Measurements from ENCODE around the gene P3H3.

Gene P3H3

DNA sequence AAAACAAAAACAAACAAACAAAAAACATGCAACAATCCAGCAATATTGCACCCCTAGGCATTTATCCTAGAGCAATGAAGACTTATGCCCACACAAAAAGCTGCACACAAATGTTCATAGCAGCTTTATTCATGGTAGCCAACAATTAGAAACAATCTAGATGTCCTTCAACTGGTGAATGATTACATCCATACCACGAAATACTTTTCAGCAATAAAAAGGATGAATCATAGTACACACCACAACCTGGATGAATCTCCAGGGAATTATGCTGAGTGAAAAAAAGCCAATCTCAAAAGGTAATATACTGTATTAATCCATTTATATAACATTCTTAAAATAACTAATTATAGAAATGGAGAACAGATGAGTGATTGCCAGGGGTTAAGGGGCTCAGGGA is 21.0 kb upstream of the P3H3 start:
- DNase-seq (ENCODE audit: low spot score): no peak

DNA sequence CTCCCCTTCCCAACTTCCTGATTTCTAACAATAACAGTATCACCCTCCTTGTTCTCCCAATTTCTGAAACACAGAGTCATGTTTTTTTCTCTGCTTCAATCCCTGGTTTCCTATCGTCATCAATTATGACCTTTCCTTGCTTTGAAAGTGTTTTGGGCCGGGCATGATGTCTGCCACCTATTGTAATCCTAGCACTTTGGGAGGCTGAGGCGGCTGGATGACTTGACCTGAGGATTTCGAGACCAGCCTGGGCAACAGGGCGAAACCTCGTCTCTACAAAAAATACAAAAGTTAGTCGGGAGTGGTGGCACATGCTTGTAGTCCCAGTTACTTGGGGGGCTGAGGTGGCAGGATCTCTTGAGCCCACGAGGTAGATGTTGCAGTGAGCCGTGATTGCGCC is 19.2 kb upstream of the P3H3 start:
- no peak for DNase-seq (ENCODE audit: low spot score)

DNA sequence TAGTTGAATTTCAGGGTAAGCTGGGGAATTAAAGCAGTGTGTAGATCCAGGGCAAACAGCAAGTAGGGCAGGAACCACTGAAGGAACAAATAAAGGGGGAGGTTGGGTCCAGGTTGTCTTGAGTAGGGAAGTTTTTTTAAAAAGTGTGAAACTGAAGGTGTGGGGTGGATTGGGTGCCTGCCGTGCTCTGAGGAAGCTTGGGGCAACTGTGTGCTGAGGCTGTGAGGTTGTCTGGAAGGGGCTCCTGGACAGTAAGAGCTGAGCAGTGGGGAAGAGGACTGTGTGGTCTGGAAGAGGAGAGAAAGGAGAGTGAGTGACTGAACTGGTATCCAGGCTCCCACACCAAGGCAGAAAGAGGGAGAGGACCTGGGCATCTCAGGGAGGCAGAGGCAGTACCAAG is 17.4 kb upstream of the P3H3 start:
- DNase-seq (ENCODE audit: low spot score): no peak

DNA sequence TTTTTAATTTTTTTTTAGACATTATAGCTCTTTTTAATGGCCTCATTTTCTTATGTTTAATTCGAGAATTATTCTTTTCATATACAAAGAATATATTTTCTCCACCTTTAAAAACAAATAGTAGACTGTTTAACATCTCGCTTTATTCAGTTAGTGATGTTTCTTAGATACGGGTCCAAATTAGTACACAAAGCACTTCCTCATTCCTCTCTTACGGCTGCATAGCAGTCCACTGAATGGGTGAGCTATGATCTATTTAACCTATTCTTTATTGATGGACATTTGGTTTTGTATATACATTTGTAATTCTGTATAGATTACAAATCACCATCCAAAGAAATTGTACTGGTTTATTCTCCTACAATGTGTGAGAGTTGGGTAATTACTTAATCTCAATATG is 14.8 kb upstream of the P3H3 start:
- no peak for DNase-seq (ENCODE audit: low spot score)

DNA sequence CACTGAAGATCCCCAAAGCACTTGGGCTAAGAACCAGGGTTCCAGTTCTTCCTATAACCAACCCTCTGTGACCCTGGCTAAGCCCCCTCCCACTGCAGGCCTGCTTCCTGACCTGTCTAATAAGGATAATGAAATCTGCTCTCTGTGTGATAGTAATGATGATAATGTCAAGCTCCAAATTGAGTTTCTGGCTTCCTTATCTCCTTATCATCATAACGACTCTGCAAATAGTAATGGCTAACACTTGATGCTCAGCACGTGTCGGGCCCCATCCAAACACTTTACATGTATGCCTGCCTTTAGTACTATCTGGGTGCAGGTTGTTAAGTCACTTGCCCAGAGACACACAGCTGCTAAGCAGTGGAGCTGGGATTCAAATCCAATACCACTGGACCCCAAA is 11.6 kb upstream of the P3H3 start:
- no peak for DNase-seq (ENCODE audit: low spot score)

DNA sequence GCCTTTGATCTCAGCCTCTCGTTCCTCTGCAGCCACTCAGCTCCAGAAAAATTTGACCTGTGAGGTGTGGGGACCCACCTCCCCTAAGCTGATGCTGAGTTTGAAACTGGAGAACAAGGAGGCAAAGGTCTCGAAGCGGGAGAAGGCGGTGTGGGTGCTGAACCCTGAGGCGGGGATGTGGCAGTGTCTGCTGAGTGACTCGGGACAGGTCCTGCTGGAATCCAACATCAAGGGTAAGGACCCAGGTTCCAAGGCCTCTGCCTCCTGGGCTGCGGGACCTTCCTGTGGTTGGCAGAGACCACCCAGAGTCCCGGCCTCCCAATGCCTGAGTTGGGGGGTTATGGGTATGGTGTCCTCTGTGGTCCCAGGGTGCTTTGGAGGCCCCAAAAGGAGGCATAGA is 11.1 kb upstream of the P3H3 start:
- no peak for DNase-seq (ENCODE audit: low spot score)

DNA sequence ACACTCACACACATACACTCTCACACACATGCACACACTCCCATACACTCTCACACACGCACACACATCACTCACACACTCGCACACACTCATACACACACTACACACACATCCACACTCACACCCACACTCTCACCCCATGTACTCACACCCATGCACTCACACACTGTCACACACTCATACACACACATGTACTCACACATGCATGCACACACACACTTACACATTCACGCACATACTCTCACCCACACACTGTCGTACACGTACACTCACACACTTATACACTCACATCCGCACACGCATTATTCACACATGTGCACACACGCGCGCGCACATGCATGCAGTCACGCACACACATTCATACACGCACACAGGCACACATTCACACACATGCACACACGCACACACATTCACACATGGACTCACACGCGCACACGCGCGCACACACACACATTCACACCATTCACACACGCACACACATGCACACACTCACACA is 10.5 kb upstream of the P3H3 start:
- DNase-seq (ENCODE audit: low spot score): no peak

DNA sequence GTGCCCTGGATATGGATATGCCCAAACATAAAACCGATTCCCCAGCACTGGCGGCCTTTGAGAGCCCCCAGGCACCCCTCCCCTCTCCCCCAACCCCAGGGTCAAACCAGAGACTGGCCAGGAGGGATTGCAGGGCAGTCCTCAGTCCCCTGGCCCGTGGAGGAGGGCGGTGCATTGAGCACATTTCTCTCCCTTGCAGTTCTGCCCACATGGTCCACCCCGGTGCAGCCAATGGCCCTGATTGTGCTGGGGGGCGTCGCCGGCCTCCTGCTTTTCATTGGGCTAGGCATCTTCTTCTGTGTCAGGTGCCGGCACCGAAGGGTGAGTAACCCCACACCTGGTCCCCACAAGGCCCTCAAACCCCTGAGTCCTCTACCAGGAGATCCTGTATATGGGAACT is 10.0 kb upstream of the P3H3 start:
- DNase-seq (ENCODE audit: low spot score): peak; percentile 20

DNA sequence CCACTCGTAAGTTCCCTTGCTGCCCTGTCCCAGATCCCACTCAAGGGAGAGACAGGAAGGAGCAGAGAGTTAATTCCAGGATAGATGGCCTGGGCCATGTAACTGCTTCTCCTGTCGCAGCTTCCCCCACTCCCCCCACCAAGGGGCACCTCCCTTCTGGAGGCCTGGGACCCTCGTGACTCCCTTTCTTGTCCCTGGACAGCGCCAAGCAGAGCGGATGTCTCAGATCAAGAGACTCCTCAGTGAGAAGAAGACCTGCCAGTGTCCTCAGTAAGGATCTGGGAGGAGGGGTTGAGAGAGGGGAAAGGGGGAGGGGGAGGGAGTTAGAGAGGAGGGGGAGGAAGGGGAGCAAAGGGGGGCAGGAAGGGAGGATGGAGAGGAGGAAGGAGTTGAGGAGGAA is 9.6 kb upstream of the P3H3 start:
- DNase-seq (ENCODE audit: low spot score): no peak

DNA sequence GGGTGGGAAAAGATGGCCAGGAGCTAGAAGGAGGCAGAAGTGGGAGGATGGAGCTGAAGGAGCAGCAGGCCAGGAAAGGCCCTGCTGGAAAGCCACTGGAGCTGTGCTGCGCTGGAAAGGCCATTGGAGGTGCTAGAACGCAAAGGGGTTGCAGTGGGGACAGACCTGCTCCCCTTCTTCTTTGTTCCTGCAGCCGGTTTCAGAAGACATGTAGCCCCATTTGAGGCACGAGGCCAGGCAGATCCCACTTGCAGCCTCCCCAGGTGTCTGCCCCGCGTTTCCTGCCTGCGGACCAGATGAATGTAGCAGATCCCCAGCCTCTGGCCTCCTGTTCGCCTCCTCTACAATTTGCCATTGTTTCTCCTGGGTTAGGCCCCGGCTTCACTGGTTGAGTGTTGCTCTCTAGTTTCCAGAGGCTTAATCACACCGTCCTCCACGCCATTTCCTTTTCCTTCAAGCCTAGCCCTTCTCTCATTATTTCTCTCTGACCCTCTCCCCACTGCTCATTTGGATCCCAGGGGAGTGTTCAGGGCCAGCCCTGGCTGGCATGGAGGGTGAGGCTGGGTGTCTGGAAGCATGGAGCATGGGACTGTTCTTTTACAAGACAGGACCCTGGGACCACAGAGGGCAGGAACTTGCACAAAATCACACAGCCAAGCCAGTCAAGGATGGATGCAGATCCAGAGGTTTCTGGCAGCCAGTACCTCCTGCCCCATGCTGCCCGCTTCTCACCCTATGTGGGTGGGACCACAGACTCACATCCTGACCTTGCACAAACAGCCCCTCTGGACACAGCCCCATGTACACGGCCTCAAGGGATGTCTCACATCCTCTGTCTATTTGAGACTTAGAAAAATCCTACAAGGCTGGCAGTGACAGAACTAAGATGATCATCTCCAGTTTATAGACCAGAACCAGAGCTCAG is 8.8 kb upstream of the P3H3 start:
- no peak for DNase-seq (ENCODE audit: low spot score)

DNA sequence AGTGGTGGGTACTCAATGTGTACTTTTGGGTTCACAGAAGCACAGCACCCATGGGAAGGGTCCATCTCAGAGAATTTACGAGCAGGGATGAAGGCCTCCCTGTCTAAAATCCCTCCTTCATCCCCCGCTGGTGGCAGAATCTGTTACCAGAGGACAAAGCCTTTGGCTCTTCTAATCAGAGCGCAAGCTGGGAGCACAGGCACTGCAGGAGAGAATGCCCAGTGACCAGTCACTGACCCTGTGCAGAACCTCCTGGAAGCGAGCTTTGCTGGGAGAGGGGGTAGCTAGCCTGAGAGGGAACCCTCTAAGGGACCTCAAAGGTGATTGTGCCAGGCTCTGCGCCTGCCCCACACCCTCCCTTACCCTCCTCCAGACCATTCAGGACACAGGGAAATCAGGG is 8.0 kb upstream of the P3H3 start:
- peak; percentile 62 for DNase-seq (ENCODE audit: low spot score)

DNA sequence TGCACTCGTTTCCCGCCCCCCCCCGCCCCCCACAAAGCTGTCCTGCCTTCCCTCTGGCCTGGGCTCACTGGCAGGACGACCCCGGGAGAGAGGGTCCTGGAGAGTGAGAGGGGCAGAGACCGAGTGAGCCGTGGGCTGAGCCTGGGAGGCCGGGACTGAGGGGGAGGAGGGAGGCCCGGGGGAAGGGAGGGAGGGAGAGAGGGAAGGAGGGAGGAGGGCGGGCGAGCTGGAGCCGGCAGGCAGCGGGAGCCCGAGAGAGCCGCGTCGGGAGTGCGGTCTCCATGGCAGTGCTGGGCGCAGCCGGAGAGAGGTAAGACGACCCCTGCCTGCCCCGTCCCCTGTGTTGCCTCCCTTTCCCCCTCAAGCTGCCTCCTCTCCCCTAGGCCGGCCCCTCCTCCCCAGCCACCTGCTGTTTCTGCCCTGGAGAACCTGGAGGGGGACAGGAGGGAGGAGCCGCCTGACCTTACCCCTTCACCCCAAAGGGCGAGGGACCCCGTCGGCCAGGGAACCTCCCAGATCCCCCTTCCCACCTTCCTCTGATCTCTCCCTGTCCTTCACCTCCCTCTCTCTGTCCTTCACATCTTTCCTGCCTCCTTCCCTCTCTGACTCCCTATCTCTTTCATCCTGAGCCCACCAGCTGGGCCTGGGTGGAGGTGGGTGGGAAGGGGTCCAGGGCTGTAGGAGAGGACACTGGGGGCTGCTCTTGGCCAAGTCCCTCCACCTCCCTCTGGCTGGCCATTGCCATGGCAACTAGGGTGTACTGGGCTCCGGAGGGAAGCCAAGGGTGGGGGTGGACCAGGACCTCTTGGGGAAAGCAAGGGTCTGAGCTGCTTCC is 6.4 kb upstream of the P3H3 start, which contains the start of gene GPR162:
TSS of gene GPR162 (plus strand) at position 231 of the 835 bp plus-strand sequence. CDS start 2,078 bp downstream, outside the sequence.
- DNase-seq (ENCODE audit: low spot score): peak; percentile 79

DNA sequence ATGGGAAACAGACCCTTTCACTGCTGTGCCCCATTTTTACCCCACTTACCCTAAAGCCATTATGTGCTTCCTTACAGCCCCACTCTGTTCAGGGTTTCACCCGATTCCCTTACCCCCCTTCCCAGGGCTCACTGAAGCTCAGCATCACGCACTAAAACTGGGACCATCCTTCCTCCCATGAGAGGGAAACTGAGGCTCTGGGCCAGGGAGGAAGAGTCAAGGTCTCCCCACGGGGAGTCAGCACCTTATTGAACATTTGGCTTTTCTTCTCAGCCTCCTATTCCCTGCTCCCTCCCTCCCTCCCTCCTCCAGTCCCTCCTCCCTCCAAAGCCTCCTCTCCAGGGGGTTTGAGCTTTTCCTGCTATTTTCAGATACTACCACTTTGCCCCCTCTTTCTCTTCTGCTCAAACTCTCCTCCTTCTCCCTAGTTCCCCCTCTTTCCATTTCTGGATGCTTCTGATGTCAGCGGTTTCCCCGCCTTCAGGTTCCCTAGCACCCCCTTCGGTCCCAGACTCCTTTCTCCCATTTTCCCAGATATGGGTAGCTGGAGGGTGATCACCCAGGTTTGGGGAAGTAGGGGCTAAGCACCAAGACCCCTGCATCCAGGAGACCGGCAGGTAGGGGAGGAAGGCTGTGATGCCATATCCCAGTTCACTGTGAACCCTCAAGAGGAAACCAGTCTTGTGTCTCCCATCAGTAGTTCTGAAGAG is 5.6 kb upstream of the P3H3 start:
- peak; percentile 35 for DNase-seq (ENCODE audit: low spot score)

DNA sequence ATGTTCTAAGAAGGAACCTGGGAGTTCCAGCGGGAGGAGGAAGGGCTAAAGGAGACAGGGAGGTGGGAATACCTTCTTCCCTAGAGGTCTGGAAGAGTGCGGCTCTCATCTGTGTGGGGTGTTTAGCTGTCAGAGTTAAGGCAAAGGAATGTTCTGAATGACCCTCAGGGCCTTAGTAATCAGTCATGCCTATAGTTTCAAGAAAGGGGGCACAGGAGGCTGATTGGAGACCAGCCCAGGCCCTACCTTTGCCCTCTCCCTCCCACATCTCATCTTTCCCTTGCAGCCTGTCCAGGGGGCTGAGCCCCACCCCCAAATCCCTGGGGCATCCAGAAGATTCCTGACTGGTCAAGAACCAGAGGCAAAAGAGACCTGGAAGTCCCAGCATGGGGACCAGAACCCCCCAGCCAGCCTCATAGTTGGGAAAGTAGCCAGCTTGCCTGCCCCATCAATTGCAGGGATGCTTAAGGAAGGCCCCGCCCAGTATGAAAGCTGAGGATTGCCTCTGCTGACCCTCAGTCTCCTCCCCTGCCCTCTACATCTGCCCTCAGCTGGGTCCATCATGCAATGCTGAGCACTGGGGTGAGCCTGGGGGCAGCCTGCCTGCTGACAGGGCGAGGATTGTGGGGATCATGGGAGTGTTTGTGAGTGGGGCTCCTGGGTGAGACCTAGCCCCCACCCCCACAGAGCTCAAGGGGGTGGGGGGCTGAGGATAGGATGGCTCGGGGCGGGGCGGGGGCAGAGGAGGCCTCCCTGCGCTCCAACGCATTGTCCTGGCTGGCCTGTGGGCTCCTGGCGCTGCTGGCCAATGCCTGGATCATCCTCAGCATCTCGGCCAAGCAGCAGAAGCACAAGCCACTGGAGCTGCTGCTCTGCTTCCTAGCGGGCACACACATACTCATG is 4.8 kb upstream of the P3H3 start:
- peak; percentile 36 for DNase-seq (ENCODE audit: low spot score)

DNA sequence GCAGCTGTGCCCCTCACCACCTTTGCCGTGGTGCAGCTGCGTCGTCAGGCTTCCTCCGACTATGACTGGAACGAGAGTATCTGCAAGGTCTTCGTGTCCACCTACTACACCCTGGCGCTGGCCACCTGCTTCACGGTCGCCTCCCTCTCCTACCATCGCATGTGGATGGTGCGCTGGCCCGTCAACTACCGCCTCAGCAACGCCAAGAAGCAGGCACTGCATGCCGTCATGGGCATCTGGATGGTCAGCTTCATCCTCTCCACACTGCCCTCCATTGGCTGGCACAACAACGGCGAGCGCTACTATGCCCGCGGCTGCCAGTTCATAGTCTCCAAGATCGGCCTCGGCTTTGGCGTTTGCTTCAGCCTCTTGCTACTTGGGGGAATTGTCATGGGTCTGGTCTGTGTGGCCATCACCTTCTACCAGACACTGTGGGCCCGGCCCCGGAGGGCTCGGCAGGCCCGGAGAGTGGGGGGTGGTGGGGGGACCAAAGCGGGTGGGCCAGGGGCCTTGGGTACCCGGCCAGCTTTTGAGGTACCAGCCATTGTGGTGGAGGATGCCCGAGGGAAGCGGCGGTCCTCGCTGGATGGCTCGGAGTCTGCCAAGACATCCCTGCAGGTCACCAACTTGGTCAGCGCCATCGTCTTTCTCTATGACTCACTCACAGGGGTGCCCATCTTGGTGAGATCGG is 4.0 kb upstream of the P3H3 start:
- peak; percentile 61 for DNase-seq (ENCODE audit: low spot score)

DNA sequence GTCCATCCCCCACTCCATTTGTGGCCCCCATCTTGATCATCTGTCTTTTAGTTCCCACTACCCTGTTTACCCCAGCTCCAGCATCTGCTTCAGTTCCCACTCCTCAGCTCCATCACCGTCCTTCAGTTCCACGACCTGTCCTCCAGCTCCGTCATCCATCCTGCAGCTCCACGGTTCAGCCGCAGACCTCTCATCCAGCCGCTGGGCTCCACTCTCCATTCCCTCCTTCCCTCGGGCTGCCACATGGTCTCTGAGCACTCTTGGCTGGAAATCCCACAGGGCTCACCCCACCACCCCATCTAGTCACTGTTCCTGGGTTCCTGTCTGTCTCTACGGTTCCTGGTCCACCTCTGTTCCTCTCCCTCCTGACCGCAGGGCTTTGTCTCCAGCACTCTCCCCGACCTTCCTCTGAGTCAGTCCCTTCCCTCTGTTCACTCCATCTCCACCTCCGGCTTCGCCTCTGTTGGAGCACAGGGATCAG is 3.3 kb upstream of the P3H3 start:
- peak; percentile 54 for DNase-seq (ENCODE audit: low spot score)

DNA sequence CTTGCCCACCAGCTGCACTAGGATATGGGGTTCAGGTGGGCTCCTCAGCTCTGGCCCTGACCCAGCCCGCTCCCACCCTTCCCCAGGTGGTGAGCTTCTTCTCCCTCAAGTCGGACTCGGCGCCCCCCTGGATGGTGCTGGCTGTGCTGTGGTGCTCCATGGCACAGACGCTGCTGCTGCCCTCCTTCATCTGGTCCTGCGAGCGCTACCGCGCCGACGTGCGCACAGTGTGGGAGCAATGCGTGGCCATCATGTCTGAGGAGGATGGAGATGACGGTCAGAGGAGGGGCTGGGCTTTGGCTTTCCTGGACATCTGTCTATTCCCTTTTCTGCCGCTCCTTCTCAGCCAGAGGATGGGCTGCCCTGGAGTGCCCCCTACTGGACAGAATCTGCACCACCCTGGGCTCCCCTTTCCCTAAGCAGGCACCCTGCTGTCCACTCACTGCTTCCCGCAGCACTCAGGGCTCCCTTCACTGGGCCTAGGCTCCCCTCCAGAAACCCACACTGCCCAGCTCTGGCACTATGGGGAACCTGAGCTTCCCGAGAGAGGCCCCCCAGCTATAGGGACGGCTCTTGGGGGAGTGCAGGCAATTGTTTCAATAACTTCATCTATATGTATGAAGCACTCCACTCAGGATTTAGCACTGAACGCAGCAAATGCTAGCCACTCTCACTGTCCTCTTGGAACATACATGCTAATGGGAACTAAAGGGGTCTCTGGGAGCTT is 2.6 kb upstream of the P3H3 start:
- peak; percentile 95 for DNase-seq (ENCODE audit: low spot score)

DNA sequence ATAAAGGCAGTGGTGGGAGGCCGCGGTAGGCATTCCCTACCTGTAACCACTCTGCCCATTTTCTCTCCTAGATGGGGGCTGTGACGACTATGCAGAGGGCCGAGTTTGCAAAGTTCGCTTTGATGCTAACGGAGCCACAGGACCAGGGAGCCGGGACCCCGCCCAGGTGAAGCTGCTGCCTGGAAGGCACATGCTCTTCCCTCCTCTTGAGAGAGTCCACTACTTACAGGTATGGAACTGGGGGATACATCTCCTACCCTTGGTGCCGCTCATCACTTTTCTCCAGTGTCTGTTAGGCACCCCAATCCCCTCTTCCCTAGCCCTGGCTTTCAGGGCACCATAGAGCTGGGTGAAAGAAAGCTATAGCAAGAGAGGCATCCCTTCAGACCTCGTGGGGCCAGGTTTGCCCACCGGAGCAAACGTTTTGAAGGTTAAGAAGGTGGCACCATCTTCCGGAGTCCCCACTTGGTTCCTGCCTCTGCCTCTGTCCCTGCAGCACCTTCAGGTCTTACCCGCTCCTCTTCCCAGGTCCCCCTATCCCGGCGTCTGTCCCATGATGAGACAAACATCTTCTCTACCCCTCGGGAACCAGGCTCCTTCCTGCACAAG is 2.0 kb upstream of the P3H3 start:
- DNase-seq (ENCODE audit: low spot score): peak; percentile 18

DNA sequence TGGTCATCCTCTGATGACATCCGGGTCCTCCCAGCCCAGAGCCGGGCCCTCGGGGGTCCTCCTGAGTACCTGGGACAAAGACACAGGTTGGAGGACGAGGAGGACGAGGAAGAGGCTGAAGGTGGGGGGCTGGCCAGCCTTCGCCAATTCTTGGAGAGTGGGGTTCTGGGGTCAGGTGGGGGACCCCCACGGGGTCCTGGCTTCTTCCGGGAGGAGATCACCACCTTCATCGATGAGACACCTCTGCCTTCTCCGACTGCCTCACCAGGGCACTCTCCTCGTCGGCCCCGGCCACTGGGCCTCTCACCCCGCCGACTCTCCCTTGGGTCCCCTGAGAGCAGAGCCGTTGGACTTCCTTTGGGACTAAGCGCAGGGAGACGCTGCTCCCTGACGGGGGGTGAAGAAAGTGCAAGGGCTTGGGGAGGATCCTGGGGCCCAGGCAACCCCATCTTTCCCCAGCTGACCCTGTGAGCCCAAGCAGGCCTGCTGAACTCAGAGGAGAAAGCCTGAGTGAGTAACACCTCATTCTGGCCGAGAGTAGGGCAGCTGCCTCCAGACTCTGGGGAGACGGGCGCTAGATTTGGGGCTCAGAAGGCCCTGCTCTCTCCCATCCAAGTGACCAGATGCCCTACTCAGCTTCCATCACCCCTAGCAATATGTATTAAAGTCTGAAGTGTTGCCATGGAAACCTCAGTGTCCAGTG is 1.3 kb upstream of the P3H3 start:
- DNase-seq (ENCODE audit: low spot score): no peak
